Measurements from ENCODE around the gene TENT4A.
"Not testable (repeated sequence)": the region's sequence is repeated elsewhere in the genome, so short reads cannot be mapped to it uniquely, and the experiment has no call there.

Gene TENT4A

DNA sequence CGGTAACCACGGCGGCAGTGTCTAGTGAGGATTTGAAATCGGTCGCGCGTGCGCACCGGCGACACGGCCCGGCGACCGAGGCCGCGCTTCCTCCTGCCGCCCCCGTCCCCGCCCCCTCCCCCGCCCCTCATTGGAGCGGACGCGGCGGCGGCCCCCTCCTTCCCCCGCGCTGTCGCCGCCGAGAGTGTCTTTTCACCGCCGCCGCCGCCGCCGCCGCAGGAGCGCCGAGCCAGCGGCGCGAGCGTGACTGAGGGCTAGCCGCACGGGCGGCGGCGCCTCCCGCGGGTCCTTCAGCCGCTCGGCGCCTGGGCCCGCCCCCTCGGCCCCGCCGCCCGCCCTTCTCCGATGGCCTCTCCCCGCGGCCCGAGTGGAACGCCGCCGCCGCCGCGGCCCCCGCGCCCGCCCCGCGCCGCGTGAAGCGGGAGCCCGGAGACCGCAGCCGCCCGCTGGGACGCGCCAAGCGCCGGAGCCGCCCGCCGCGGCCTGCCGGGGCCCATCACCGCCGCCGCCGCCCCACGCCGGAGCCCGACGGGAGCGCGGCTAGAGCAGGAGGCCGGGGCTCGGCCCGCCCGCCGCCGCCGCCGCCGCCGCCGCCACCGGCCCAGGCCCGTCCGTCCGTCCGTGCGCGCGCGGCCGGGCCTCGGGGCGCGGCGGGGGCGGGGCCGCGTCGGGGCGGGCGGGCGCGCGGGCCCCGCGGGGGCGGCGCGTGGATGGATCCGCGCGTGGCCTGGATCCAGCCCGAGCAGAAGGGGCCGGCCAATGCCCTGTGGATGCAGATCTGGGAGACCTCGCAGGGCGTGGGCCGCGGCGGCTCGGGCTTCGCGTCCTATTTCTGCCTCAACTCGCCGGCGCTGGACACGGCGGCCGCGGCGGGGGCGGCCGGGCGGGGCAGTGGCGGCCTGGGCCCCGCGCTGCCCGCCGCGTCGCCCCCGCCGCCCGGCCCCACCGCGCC, at the start of gene TENT4A:
TSS of gene TENT4A (plus strand) at position 159 of the 952 bp plus-strand sequence. CDS start at position 711, 552 bp downstream.
- no peak for DNase-seq (ENCODE audit: low read depth in 2 of 2)

DNA sequence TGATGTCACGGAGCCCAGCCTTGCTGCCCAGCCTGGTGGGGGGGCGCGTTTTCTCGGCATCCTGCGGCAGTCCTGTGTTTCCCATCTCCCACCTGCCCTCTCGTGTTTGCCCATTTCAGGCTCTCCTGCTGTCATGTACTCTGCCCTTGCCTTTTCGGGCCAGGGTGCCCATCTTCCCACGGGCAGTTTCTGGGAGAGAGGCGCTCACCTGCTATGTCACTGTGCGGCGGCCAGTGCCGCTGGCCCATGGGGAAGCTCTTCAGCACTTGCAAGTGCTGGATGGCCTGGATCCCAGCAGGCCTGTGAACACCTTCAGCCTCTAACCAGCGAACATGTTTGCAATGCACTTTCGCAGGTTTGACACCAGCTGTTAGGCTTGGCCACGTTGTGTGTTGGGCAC, 46.5 kb upstream of the TENT4A start:
- no peak for DNase-seq (ENCODE audit: low read depth in 2 of 2)

DNA sequence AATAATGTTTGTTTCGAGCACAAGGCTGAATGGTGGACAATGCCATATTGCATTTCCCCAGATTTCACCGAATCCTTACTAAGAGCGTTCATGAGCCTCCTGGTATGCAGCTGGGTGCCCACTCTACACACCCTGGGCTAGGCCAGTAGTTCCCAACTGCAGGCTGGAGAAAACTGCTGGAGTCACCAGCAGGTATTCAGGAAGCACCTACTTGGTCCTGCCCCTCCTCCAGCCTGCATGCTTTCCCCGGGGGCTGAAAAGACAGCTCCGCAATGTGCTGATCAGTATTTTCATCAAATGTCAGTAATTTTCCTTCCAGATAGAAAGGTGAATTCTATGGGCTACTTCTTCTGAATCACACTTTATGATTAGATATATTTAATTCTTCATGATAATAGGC, 45.6 kb upstream of the TENT4A start:
- DNase-seq (ENCODE audit: low read depth in 2 of 2) = no peak

DNA sequence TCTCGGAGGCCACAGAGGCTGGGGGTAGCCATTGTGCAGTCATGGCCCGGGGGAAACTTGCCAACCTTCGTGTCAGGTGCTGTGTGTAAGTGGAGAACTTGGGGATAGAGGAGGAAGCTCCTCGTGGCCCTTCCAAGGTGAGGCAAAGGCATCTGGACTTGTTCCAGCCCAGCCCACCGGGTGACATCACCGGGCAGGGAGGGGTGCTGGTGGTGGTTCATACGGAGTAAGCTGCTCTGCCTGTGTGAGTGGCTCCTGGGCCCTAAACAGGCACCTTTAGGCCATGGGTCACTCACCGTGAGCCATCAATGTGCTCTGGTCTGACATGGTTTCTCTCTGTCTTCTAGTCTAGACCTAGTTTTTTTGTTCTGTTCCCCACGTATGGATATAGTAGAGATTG, 44.5 kb upstream of the TENT4A start:
- not testable (repeated sequence) for DNase-seq (ENCODE audit: low read depth in 2 of 2)

DNA sequence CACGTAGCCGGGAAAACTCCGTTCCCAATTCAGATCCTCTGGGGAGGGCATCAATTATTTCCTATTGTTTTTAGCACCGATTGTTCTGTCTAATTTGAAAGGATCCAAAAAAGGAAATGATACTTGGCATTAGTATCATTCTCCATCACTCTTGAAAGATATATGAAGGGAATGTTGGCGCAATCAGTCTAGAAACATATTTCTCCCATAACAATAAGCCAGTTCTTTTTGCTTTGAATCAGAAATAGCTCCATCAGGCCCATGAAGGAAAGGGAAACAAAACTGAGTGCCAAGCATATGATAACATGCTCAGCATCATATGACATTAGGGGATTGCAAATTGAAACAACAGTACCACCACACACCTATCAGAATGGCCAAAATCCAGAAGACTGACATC, 40.2 kb upstream of the TENT4A start:
- DNase-seq (ENCODE audit: low read depth in 2 of 2) = no peak

DNA sequence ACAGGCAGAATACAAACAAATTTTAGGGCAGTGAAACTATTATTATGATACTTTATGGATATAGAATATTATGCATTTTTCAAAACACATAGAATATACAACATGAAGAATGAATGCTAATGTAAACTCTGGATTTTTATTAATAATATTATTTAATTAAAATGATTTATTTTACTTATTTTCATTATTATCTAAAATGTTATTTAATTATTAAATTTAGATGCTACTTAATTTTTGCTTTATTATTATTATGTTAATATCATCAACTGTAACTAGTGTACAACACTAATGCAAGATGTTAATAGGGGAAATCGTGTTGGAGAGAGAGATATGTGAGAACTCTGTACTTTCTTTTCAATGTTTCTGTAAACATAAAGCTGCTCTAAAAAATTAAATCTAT, 39.3 kb upstream of the TENT4A start:
- no peak for DNase-seq (ENCODE audit: low read depth in 2 of 2)

DNA sequence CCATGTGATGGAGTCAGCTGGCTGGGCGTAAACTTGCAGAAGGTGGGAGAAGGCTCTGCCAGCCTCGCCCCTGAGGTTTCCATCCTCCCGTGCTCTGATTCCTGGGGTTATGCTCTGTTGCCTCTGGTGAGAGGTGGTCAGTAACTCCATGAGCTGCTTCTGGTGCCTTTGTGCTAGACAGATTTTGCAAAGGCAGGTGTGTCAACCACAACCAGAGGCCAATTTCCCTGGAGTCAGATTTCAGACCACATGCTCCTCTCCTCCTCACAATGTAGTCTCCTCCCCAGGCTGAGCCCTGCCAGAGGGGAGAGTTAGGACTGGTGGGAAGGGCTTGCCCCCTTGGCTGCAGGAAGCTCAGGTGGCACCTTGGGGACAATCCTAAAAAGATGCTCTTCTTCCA, 38.8 kb upstream of the TENT4A start:
- DNase-seq (ENCODE audit: low read depth in 2 of 2) = no peak

DNA sequence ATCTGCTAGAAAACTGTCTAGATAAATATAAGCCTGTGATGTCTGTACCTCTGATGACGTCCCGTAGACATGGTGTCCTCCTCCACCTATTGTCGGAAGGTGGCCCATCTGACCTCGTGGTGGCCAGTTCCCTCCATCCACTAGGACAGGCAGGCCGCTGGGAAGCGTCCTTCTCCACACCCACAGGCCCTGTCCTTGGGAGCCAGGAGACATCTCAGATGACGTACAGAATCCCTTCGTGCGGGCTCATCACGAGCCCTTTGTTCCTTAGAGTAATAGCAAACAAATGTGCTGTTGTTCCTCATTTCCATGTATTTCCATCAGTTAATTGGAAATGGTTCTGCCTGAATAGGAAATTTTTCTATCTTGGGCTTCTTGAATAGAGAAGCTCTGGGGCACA, 38.3 kb upstream of the TENT4A start:
- DNase-seq (ENCODE audit: low read depth in 2 of 2) = no peak

DNA sequence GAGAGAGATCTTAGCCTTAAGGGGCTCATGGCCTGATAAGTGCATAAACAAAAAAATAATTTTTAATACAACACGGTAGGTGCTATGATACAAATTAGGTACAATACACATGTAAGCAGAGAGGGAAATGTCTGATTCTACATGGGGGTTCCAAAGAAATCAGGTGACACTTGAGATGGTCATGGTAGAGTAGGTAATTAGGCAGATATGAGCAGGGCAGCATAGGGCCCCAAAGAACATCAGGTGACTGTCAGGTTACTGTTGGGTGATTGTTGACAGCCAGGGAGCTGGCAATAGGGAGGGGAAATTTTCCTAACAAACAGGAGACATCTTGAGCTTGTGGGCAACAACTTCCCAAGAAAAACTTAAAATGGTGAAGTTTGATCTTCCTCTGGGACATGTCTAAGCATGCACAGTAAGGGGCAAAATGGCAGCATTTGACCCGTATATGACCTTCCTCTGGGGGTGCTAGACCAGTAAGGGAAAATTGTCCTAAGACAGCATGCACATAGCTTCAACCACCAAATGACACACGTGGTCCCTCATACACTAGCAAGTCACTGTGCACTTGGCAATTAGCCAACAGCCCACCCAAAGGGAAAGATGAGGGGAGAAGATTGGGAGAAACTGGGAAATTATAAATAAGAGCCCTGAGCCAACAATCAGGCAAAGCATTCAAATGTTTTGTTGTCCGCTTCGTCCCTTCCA, 37.3 kb upstream of the TENT4A start:
- no peak for DNase-seq (ENCODE audit: low read depth in 2 of 2)

DNA sequence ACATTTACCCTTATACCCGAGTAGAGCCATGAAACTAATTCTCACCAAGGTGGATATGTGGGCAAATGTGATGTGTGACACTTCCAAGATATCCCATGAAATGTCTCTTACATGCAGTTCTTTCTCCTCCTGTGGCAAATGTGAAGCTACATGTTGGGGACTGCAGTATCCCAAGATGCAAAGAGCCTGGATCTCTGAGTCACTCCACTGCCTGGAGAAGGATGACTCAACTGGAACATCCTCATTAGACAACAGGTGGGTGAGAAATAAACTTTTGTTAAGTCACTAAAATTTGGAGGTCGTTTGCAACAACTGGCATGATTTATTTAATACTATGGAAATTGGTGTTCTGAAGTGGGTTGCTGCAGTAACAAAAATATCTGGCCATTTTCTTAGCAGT, 36.5 kb upstream of the TENT4A start:
- DNase-seq (ENCODE audit: low read depth in 2 of 2) = no peak

DNA sequence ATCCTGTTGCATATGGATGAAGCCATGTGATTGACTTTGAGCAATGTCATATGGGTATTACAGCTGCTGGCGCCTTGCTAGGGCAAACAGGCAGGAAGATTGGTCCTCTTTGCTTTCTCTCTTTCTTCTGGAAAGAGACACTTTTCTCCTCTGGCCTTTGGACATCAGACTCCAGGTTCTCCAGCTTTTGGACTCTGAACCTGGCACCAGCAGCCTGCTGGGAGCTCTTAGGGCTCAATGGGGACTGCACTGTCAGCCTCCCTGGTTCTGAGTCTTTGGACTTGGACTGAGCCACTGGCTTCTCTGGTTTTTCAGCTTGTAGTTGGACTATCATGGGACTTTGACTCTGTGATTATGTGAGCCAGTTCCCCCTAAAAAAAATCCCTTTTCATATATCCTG, 34.8 kb upstream of the TENT4A start:
- DNase-seq (ENCODE audit: low read depth in 2 of 2) = no peak

DNA sequence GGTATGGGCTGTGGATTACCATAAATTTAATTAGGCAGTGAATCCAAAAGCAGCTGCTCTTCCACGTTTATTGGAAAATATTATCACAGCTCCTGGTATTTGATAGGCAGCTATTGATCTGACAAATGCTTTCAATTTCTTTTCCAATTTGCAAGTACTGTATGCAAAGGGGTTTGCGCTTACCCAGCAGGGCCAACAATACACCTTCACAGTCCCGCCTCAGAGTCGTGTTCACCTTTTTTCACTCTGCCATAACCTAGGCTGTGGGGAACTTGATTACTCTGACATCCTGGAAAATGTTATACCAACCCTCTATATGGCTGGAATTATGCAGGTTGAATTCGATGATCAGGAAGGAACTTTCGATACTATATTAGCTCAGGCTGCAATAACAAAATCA, 32.3 kb upstream of the TENT4A start:
- no peak for DNase-seq (ENCODE audit: low read depth in 2 of 2)

DNA sequence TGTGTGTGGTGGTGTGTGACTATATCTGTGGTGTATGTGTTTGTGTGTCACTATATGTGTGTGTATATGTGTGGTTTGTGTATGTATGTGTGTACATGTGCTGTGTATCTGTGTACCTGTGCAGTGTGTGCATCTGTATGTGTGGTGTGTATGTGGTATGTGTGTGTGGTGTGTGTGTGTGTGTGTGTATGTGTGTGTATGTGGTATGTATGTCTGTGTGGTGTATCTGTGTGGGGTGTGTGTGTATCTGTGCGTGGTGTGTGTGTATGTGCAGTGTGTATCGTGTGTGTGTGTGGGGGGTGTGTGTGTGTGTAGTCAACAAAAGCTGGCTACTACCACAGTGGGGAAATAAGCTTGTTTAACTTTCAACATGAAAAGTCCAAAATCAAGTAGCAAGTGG, 31.6 kb upstream of the TENT4A start:
- DNase-seq (ENCODE audit: low read depth in 2 of 2) = no peak

DNA sequence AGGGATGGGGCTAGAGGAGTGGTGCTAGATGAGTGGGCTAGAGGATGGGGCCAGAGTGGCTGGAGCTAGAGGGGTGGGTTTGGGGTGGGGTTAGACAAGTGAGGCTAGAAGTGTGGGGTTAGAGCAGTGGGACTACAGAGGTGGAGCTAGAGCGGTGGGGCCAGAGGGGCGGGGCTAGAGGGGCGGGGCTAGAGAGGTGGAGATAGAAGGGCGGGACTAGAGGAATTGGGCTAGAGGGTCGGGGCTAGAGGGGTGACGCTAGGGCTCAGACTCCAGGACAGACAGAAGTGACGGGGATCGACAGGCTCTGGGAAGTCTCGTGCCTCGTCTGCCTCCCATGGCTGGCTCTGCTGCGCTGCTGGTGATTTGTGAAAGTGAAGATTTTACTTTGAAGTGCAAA, 31.0 kb upstream of the TENT4A start:
- DNase-seq (ENCODE audit: low read depth in 2 of 2) = no peak

DNA sequence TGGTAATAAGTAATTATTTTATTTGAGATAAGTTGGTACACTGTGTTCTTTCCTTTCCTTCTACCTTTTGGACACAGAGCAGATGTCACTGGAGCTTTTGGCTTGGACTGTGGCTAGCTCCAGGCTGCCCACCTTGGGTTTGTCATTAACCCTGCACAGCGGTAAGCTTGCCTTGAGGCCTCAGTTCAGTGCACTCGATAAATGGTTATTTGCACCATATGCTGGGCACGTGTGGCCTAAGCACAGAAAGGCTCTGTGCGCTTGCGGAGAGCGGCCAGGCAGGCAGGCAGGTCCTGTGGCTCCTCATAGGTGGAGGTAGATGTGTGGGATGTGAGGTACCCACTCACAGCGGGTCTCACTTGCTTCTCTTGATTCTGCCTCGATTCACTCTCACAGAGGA, 30.0 kb upstream of the TENT4A start:
- DNase-seq (ENCODE audit: low read depth in 2 of 2) = no peak

DNA sequence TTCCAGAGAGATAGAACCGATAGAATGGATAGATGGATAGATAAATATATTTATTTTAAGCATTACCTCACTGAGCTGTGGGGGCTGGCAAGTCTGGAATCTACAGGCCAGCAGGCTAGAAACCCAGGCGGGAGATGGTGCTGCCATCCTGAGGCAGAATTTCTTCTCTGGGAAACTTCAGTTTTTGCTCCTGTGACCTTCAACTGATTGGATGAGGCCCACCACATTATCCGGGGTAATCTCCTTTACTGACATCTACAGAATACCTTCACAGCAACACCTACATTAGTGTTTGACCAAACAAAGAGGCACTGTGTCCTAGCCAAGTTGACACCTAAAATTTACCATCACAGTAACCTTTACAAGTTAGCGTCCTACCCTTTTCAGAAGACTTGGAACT, 29.2 kb upstream of the TENT4A start:
- DNase-seq (ENCODE audit: low read depth in 2 of 2) = no peak

DNA sequence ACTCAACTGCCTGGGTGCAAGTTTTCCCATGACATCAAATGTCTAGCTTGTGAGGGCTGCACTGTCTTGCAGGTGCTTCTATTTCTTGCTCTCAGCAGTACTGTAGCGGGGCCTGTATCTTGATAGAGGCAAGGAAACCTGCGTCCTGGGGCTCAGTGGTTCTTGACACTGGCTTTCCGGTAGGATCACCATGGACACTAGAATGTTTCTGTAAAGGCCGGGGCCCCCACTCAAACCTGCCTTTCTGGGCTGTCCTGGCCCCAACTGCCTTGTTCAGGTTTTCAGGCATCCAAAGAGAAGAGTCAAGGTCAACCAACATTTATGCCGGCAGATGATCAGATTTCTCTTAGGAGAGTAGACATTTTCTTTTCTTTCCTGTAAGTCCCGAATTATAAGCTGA, 26.7 kb upstream of the TENT4A start:
- no peak for DNase-seq (ENCODE audit: low read depth in 2 of 2)

DNA sequence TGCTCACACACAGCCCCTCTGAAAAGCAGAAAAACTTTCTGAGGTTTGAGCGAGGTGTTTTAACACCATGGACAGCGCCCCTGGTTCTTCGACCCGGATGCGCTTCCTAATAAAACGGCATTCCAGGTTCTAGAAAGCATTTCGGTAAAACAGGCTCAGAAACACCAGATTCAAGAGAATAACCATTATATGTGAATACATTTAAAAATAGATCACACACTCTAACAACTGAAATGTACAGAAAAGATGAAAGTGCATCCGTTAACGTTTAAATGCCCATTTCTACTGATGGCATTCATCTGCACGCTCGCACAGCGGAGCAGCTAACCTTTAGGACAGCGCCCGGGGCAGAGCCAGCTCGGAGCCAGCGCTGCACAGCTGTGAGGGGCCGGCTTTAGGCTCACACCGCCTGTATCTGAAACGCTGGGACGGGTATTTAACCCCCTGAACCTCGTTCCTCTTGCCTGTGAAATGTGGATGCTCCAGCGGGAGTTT, 26.3 kb upstream of the TENT4A start:
- peak; percentile 13 to 17 for DNase-seq (ENCODE audit: low read depth in 2 of 2)

DNA sequence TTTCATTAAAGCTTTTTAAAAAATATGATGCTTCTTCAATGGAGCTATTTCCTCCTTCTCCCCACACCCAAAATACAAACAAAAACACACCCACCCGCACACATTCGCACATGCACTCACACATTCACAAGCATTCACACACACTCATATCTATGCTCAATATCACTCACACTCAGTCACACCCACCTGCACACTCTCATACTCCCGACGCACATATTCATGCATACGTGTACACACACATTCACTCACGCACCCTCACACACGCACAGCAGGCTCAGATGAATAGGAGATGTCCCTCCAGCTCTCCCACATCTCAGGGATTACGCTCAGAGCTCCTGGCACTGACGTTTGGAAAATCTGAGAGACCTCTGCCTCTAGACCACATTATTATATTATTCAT, 25.7 kb upstream of the TENT4A start:
- DNase-seq (ENCODE audit: low read depth in 2 of 2) = no peak

DNA sequence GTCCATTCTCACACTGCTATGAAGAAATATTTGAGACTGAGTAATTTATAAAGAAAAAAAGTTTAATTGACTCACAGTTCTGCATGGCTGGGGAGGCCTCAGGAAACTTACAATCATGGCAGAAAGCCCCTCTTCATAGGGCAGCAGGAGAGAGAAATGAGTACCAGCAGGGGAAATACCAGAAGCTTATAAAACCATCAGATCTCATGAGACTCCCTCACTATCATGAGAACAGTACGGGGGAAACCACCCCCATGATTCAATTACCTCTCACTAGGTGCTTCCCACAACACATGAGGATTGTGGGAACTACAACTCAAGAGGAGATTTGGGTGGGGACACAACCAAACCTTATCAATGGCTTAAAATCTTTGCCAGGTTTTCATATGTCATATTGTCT, 20.3 kb upstream of the TENT4A start:
- DNase-seq (ENCODE audit: low read depth in 2 of 2) = no peak

DNA sequence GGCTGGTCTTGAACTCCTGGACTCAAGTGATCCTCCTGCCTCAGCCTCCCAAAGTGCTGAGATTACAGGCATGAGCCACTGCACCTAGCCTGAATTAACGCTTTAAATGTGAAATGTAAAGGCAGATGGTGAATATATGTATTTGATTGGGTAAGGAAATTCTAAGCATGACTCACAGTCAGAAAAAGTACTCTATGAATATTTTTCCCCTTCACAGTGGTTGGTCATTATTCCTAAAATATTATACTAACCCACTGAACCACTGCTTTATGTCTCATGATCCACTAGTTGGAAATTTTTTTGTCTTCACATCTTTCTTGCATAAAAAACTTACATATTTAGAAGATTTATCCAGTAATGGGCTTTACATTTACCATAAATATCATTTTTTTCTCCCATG, 14.5 kb upstream of the TENT4A start:
- no peak for DNase-seq (ENCODE audit: low read depth in 2 of 2)

DNA sequence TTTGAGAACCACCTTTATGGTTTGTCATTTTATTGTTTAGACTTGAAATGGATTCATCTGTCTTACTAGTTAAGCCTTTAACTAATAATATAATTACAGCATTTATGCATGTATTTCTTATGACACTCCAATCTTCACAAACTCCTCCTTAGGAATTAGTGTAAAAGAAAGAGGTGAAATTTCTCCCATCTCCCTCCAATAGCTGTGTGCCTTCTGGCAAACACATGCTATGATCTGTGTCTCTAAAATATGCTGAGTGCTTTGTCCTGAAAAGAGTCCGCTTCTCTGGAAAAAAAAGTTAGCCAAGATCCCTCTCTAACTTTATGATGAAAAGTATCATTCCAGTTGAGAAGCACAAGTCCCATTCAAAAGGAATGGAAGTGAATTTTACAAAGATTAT, 13.9 kb upstream of the TENT4A start:
- DNase-seq (ENCODE audit: low read depth in 2 of 2) = no peak

DNA sequence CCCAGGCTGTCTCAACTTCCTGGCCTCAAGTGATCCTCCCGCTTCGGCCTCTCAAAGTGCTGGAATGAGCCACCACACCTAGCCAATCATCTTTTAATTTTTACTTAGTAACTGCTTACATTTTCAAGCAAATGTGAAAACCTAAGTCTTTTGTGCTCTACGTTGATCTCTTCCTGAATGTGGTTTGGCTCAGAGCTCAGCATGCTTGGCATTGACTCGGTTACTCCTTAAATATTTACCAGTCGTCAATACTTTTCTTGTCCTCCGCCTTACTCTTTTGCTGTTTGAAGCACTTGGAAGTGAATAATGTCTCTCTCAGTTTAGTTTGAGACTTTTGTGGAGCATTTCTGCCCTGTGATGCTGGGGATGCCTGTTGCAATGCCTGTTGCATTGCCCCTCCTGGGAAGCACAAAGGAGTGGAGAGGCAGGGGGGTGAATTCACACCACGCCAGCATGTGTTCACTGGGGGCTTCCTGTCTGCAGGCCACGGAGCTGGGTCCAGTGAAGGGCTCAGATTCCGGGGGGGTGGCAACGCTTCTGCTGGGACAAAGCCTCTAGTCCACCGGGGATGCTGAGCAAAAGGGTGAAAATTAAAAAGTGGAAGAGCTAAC, 13.1 kb upstream of the TENT4A start:
- no peak for DNase-seq (ENCODE audit: low read depth in 2 of 2)
